H9 (cell line): Measurements from ENCODE around the gene MLYCD. TPM values are rescaled to one million over a fixed set of nuclear protein-coding genes. Genes with fewer than 3 reads are reported as not detected.

Source experiments
- DNase-seq: peaks from one replicate; pipeline ENCODE4 v3.0.0-alpha.2; 2017
- H2AFZ ChIP-seq: one replicate; pipeline ENCODE4 v1.6.1; 2013; ENCODE audit warnings: mild to moderate bottlenecking, low read length, control low read depth, moderate library complexity
- H2AK5ac ChIP-seq: 2 replicates; pipeline ENCODE4 v1.6.1; 2013; ENCODE audit warnings: low read length, control low read depth, mixed read lengths; ENCODE audit not compliant: insufficient read length
- H2BK120ac ChIP-seq: one replicate; pipeline ENCODE4 v1.6.1; 2013; ENCODE audit warnings: low read depth, mild to moderate bottlenecking, low read length, control low read depth, inconsistent platforms; ENCODE audit not compliant: poor library complexity, severe bottlenecking
- H2BK12ac ChIP-seq: 2 replicates; pipeline ENCODE4 v1.6.1; 2013; ENCODE audit warnings: low read length, control low read depth, mixed read lengths, low read depth; ENCODE audit not compliant: insufficient read length
- H2BK15ac ChIP-seq: 2 replicates; pipeline ENCODE4 v1.6.1; 2013; ENCODE audit warnings: low read depth, low read length, control low read depth
- H2BK20ac ChIP-seq: one replicate; pipeline ENCODE4 v1.6.1; 2013; ENCODE audit warnings: low read depth, mild to moderate bottlenecking, low read length, control low read depth, inconsistent platforms; ENCODE audit not compliant: poor library complexity, severe bottlenecking
- H2BK5ac ChIP-seq: 2 replicates; pipeline ENCODE4 v1.6.1; 2013; ENCODE audit warnings: low read length, control low read depth, mixed read lengths; ENCODE audit not compliant: insufficient read length
- H3K14ac ChIP-seq: 2 replicates; pipeline ENCODE4 v1.6.1; 2013; ENCODE audit warnings: low read length, control low read depth; ENCODE audit not compliant: insufficient read depth
- H3K18ac ChIP-seq: 2 replicates; pipeline ENCODE4 v1.6.1; 2013; ENCODE audit warnings: low read depth, mild to moderate bottlenecking, mixed read lengths, low read length, control low read depth; ENCODE audit not compliant: insufficient read length
- H3K23ac ChIP-seq: 2 replicates; pipeline ENCODE4 v1.6.1; 2013; ENCODE audit warnings: low read length, control low read depth, mixed read lengths, low read depth; ENCODE audit not compliant: insufficient read length
- H3K23me2 ChIP-seq: 2 replicates; pipeline ENCODE4 v1.6.1; 2013; ENCODE audit warnings: low read depth, mild to moderate bottlenecking, mixed read lengths, low read length, control low read depth; ENCODE audit not compliant: insufficient read length, poor library complexity, severe bottlenecking
- H3K27ac ChIP-seq: 2 replicates; pipeline ENCODE4 v1.5.1; 2013; ENCODE audit warnings: low read length, control low read depth, mixed read lengths, low read depth; ENCODE audit not compliant: insufficient read length
- H3K27me3 ChIP-seq: 2 replicates; pipeline ENCODE4 v1.6.1; 2013; ENCODE audit warnings: low read length, control low read depth, inconsistent platforms; ENCODE audit not compliant: insufficient read depth
- H3K4ac ChIP-seq: 2 replicates; pipeline ENCODE4 v1.6.1; 2013; ENCODE audit warnings: low read depth, mild to moderate bottlenecking, control low read depth, inconsistent platforms, low read length, moderate library complexity
- H3K4me1 ChIP-seq: 2 replicates; pipeline ENCODE4 v1.6.1; 2013; ENCODE audit warnings: low read length, control low read depth, inconsistent platforms; ENCODE audit not compliant: insufficient read depth
- H3K4me2 ChIP-seq: 2 replicates; pipeline ENCODE4 v1.6.1; 2013; ENCODE audit warnings: low read length, control low read depth, mixed read lengths; ENCODE audit not compliant: insufficient read length, insufficient read depth
- H3K56ac ChIP-seq: 2 replicates; pipeline ENCODE4 v1.6.1; 2013; ENCODE audit warnings: low read depth, mild to moderate bottlenecking, mixed read lengths, low read length, control low read depth; ENCODE audit not compliant: insufficient read length
- H3K79me1 ChIP-seq: 2 replicates; pipeline ENCODE4 v1.6.1; 2013; ENCODE audit warnings: low read depth, mild to moderate bottlenecking, moderate library complexity, low read length, control low read depth, inconsistent platforms; ENCODE audit not compliant: insufficient read depth, poor library complexity, severe bottlenecking
- H3K79me2 ChIP-seq: 2 replicates; pipeline ENCODE4 v1.6.1; 2013; ENCODE audit warnings: low read length, control low read depth, inconsistent platforms; ENCODE audit not compliant: insufficient read depth
- H3K9ac ChIP-seq: 2 replicates; pipeline ENCODE4 v1.6.1; 2013; ENCODE audit warnings: low read length, control low read depth, mixed read lengths; ENCODE audit not compliant: insufficient read length; ENCODE audit errors: extremely low read depth
- H3K9me3 ChIP-seq: one replicate; pipeline ENCODE4 v1.6.1; 2013; ENCODE audit warnings: low read depth, low read length, inconsistent platforms; ENCODE audit not compliant: control insufficient read depth
- H3T11ph ChIP-seq: one replicate; pipeline ENCODE4 v1.6.1; 2013; ENCODE audit warnings: mild to moderate bottlenecking, low read length, control low read depth, inconsistent platforms
- H4K20me1 ChIP-seq: one replicate; pipeline ENCODE4 v1.6.1; 2013; ENCODE audit not compliant: control insufficient read depth, insufficient read length, insufficient read depth
- H4K5ac ChIP-seq: 2 replicates; pipeline ENCODE4 v1.6.1; 2013; ENCODE audit warnings: low read depth, mild to moderate bottlenecking, mixed read lengths, low read length, control low read depth; ENCODE audit not compliant: insufficient read length
- H4K8ac ChIP-seq: replicated peaks from 2 replicates; pipeline ENCODE4 v1.6.1; 2013; ENCODE audit warnings: low read length, control low read depth, mixed read lengths, low read depth; ENCODE audit not compliant: insufficient read length
- H4K91ac ChIP-seq: 2 replicates; pipeline ENCODE4 v1.6.1; 2013; ENCODE audit warnings: low read depth, mild to moderate bottlenecking, moderate library complexity, mixed read lengths, low read length, control low read depth; ENCODE audit not compliant: insufficient read length
- H3K27ac Mint-ChIP-seq, 3 experiments: 2 replicates in 2 of 3; 3 replicates in 1 of 3; pipeline ENCODE4 v1.8.0; 2020 to 2021; ENCODE audit warnings: mixed read lengths in 3 of 3, mild to moderate bottlenecking in 1 of 3, moderate library complexity in 1 of 3
- H3K27me3 Mint-ChIP-seq: 2 replicates; pipeline ENCODE4 v1.8.0; 2021; ENCODE audit warnings: low read depth, mild to moderate bottlenecking, moderate library complexity, mixed read lengths
- H3K36me3 Mint-ChIP-seq, 3 experiments: 2 replicates in 2 of 3; 3 replicates in 1 of 3; pipeline ENCODE4 v1.8.0; 2020 to 2021; ENCODE audit warnings: low read depth in 3 of 3, mixed read lengths in 3 of 3; ENCODE audit not compliant: insufficient read depth in 1 of 3
- H3K4me1 Mint-ChIP-seq, 2 experiments: 2 replicates each; pipeline ENCODE4 v1.8.0; 2020; ENCODE audit warnings: mixed read lengths in 2 of 2
- H3K4me3 Mint-ChIP-seq, 2 experiments: 2 replicates in 1 of 2; 3 replicates in 1 of 2; pipeline ENCODE4 v1.8.0; 2020 to 2021; ENCODE audit warnings: mild to moderate bottlenecking in 2 of 2, mixed read lengths in 2 of 2, moderate library complexity in 1 of 2
- H3K9me3 Mint-ChIP-seq, 2 experiments: 2 replicates in 1 of 2; 3 replicates in 1 of 2; pipeline ENCODE4 v1.8.0; 2020; ENCODE audit warnings: mild to moderate bottlenecking in 2 of 2, mixed read lengths in 2 of 2, moderate library complexity in 1 of 2
- WGBS: extraction: QIAGEN DNeasy Blood & Tissue Kit; methylation state at CpG from one replicate; pipeline ENCODE4 v1.1.7; 2013; ENCODE audit warnings: missing lambda C conversion rate, low lambda C conversion rate, mixed read lengths; ENCODE audit not compliant: insufficient read length; ENCODE audit errors: extremely low coverage; 5-methylcytosine and 5-hydroxymethylcytosine counted together
- total RNA-seq: library from RNA; stranded (reverse); gene quantifications from 2 replicates; pipeline ENCODE4 v1.2.1, GENCODE V29; 2021
- TF ChIP-seq, protein P1 (sequence below): fragments of 200-600 bp; sonication (generic); conservative IDR thresholded peaks from 3 replicates; pipeline ENCODE4 v1.8.0; 2021; ENCODE audit warnings: antibody characterized with exemption, mild to moderate bottlenecking

Gene MLYCD
- total RNA-seq, 1 experiment from 2014 or later, result 7.1 TPM

GRCh38 chr16:83967838-83968305, 69.0 kb downstream of the MLYCD start, which contains the start of gene NECAB2:
Gene NECAB2 (plus strand): TSS chr16:83968244. CDS start chr16:83968649, 405 bp downstream.
- Histone ChIP-seq H2BK12ac (no peak within 1 kb of the TSS), H3K9me3 (no peaks in the 10 kb centered on the region), H3K18ac (no peak within 1 kb of the TSS), H3K27me3 (peaks cover 2% of the 10 kb centered on the region; the same call in 1 of the 2 replicates), H3K56ac (no peak within 1 kb of the TSS), H3K4me1 (no peaks in the 10 kb centered on the region), H3K9ac (no peak within 1 kb of the TSS), H3K79me2 (no peaks in the 10 kb centered on the region), H2BK15ac (no peak within 1 kb of the TSS), H3K23me2 (peaks cover 6% of the 10 kb centered on the region), H2BK5ac (no peak within 1 kb of the TSS), H2AK5ac (no peak within 1 kb of the TSS), H3K4me2 (peak within 1 kb of the TSS; percentile 68), H3K27ac (no peak within 1 kb of the TSS), H4K20me1 (peaks cover 3% of the 10 kb centered on the region), H3T11ph (no peak within 1 kb of the TSS), H2AFZ (no peak within 1 kb of the TSS), H2BK120ac (no peak within 1 kb of the TSS), H3K23ac (no peak within 1 kb of the TSS), H4K91ac (no peak within 1 kb of the TSS), H4K8ac (no peak within 1 kb of the TSS), H2BK20ac (no peak within 1 kb of the TSS), H3K79me1 (no peaks in the 10 kb centered on the region), H4K5ac (no peak within 1 kb of the TSS), H3K4ac (no peak within 1 kb of the TSS), H3K14ac (no peak within 1 kb of the TSS)
- Mint-ChIP-seq H3K4me1 (peaks cover 9 to 37% of the 10 kb centered on the region in 2 experiments), H3K9me3 (no peaks in the 10 kb centered on the region; a peak in 1 of 5 replicates), H3K27ac (no peak within 1 kb of the TSS), H3K36me3 (no peaks in the 10 kb centered on the region), H3K27me3 (peaks cover 13% of the 10 kb centered on the region), H3K4me3 (peak within 1 kb of the TSS; percentile 74 to 90)
- TF ChIP-seq, protein P1, sequence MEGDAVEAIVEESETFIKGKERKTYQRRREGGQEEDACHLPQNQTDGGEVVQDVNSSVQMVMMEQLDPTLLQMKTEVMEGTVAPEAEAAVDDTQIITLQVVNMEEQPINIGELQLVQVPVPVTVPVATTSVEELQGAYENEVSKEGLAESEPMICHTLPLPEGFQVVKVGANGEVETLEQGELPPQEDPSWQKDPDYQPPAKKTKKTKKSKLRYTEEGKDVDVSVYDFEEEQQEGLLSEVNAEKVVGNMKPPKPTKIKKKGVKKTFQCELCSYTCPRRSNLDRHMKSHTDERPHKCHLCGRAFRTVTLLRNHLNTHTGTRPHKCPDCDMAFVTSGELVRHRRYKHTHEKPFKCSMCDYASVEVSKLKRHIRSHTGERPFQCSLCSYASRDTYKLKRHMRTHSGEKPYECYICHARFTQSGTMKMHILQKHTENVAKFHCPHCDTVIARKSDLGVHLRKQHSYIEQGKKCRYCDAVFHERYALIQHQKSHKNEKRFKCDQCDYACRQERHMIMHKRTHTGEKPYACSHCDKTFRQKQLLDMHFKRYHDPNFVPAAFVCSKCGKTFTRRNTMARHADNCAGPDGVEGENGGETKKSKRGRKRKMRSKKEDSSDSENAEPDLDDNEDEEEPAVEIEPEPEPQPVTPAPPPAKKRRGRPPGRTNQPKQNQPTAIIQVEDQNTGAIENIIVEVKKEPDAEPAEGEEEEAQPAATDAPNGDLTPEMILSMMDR, result peak; percentile 77
- no CpG with 5 or more reads among the region's 35 CpGs for WGBS
- no peak for DNase-seq
